HG03025 (cell line): ENCODE data around the gene NPAS3.

ENCODE experiments used
- ATAC-seq: cut with Tn5 transposase; IDR thresholded peaks from one replicate; pipeline ENCODE4 v1.9.1; 2021; ENCODE audit warnings: mild to moderate bottlenecking, moderate library complexity; ENCODE audit not compliant: unreplicated experiment, low FRiP score

The NPAS3 gene

DNA sequence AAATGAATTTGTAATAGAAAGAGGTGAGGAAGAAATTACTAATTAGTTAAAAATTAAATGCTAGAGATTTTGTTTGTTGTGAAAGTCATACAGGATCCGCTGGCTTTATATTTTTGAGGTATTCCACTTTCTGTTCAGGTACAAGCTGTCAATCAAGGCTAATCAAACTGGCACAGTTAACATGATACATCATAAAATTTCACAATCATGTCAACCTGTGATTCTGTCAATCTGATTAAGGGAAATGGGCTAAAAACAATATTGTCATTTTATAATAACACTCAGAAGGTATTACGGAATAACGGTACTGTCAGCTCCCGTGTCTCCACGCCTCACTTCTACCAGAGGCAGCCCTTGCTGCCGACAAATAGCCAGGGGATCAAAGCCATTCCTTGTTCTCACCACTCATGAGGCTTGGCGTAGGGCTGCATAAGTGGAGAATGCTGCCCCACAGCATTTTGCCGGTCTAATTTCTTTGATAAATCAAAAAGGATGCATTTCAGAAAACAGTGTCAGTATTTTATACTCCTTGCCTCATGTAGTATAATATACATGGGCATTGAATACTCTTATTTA lies 352.9 kb downstream of the NPAS3 start:
- ATAC-seq: no peak

DNA sequence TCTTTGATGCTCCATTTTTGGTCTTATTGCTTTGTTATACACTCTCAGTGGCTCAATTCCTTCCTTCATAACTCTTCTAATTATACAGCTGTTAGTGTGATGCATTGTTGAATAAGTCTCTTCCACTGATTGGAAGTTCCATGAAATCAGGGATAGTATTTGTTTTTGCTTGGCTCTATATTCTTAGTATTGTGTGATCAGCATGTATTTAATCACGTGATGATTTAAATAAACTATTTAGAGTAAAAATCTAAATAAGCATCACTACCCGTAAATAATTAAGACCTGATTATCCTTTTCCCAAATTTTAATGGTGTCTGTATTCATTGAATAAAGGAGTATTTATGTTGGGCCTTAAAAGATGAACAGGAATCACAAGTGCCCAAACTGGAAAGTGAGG lies 355.7 kb downstream of the NPAS3 start:
- no peak for ATAC-seq

DNA sequence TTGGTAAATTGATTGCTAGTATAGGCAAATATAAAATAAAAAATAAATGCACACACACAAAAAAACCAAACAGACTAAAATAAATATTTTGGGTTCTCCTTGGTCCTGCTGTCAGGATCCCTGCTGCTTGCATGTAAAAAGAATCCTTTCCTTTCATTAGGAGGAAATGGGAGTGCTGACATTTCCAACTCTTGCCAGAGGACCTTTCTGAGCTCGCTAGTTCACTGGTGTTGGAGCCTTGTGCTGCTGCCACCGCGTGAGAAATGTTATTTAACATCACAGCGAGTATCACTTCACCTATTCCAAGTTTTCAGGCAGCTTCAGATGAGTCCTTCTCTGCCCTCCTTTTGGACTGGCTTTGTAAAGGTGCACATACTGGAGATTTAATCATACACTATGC lies 358.9 kb downstream of the NPAS3 start:
- ATAC-seq: no peak

DNA sequence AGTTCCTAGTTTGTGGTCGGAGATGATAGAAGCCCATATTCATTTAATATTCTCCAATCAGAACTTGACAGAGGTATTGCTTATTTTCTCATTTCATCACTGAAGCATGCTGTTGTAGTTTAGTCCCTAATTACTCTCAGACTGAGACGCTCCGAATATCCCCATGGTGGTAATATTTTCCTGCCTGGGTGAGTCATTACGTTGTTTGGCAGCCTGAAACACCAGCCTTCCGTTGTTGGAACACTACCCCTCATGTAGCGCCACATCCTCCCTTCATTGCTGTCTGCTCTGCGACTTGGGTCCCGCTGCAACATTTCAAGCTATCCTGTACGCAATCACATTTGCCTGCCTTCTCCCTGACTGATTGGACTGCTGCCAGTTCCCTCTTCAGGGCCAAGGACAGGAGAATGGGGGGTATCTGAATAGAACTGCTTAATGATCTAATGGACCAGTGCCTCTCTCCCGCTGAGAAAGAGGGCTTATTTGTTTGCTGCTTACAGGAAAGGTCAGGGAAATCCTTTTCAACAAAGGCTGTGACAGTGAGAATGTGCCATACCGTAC lies 369.1 kb downstream of the NPAS3 start:
- no peak for ATAC-seq

DNA sequence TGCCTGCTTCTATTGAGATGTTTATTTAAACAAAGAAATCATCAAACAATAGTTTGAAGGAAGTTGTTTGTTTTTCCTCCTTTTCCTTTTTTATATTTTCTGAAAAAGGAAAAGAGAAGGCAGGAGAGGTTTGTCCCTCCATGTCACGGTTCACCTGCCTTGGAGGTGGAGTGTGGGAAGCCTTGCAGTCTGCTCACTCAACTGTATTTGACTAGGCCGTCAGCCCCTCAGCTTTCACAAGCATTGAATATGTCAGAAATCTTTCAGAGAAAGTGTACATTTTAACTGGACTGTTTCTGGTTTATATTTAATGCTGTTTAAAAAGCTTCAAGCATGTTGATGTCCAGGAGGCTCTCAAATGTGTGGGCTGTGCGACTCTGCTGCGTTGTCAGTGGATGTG lies 370.4 kb downstream of the NPAS3 start:
- ATAC-seq: no peak

DNA sequence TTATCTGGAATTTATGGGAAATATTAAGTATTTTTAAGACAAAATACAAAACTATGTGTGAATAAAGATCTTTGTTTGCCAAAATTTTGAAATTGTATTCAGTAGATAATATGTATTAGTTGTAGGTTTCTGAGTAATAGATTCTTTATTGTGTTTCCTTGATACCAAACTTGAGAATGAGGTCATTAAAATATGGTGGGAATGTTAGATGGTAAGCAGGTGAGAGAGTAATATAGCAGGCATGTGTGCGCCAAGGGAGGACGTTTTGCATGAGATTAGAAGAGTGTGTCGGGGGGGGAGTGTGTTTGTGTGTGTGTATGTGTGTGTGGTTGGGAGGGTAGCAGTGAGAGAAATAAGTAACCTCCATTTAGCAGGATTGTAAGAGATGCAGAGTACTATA lies 376.5 kb downstream of the NPAS3 start:
- ATAC-seq: no peak

DNA sequence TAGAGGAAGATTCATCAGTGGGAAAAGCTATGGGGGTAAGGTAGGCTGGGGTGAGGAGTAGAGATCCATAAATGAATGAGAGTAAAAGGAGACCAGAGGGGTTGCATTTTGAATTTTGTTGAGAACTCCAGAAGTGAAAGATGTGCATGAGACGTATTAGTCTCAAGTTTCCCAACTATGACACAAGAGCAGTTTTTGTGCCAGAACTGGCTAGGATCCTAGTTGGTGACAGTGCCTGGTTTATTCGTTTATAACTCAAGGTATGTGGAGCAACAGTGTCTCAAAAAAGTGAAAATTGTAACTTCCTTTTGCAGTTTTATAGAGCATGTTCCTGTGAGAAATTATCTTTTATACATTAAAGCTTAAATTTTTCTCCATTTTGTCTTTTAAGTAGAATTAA lies 377.0 kb downstream of the NPAS3 start:
- ATAC-seq: no peak

DNA sequence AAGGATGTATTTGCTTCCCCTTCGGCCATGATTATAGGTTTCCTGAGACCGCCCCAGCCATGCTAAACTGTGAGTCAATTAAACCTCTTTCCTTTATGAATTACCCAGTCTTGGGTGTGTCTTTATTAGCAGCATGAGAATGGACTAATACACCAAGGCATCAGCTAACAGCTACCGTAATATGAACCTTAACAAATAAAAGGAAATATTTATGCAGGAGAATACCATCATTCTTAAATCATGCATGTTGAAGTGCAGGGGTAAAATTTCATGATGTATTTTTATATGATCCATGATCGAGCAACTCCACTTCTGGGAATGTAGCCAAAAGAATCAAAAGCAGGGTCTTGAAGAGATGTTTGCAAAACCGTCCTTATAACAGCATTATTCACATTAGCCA lies 379.0 kb downstream of the NPAS3 start:
- no peak for ATAC-seq

DNA sequence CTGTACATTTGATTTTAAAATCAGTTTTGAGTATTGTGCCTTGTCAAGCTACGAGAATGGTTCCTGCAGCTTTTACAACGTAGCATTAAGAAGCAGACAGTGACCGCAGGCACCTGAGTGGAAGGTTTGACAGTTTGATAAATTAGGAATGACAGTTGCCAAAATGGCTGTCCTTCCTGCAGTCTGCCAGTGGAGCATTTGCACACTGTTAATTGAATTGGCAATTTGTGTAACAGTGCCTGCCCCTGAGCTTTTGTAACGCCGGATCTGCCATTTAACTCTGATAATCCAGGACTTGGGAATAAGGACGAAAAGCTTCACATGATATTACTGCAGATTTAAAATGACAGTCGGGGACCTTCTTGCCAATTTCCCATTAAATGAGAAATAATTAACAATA lies 385.3 kb downstream of the NPAS3 start:
- no peak for ATAC-seq

DNA sequence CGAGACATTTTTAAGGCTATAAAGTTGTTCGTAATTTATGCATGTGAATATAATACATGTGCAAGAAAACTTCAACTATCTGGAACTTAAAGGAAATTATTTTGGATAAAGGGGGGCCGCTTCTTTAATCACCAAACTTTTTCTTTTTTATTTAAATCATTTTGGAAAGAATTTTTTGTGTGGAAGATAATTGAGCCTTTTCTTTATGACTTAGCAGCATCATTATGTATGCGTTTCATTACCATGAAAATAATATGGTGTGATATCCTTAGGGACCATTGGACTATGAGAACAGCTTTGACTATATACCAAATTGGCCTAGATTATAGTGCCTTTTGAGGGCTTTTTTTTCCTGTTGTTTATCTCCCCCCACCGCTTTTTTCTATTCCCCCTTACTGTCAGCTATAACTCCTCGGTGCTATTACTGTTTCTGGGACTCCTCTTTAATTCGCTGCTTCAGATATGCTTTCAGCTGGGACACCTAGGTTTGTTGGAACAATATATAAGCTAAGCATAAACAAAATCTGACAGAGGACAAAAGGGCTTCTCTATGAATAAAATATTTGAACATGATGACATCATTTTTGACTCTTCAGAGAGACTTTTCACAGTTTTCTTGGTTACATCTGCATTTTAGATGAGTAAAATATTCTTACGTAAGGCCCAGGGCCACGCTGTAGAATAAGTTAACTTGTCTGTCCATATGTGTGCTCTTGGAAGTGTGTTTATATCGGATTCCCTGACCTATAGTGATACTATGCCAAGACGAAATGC lies 392.7 kb downstream of the NPAS3 start:
- no peak for ATAC-seq

DNA sequence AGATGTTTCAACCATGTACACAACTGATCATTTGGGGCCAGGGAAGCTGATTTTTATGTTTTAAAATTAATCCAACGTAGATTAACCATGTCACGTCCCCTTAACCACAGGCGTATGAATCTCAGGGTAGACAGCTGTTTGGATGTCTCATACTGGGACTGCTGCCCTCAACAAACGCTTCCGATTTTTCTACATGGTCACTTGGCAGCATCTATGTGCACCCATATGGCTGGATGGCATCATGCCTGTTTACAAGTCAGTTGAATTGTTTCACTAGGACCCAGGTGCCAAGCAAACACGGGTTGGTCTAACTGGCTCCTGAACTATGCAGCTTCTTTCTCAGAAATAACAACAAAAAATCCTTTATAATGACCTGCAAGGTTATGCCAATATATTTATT lies 393.8 kb downstream of the NPAS3 start:
- no peak for ATAC-seq

DNA sequence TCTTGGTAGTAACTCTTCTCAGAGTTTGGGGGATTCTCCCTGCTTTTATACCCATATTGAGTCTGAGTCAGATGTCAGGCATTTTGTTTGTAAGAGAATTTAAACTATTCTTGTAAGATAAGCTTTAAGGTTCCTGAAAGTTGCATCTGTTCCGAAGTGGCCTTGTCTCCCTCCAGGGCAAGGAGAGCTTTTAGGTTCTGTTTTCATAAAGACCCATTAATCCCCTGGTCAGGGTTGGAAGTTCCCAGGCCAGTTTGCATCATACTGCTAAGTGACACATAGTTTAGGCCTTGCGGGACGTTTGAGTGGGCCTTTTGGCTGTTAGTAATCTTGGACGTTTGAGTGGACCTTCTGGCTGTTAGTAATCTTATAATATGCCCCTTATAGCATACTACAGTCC lies 396.7 kb downstream of the NPAS3 start:
- ATAC-seq: no peak

DNA sequence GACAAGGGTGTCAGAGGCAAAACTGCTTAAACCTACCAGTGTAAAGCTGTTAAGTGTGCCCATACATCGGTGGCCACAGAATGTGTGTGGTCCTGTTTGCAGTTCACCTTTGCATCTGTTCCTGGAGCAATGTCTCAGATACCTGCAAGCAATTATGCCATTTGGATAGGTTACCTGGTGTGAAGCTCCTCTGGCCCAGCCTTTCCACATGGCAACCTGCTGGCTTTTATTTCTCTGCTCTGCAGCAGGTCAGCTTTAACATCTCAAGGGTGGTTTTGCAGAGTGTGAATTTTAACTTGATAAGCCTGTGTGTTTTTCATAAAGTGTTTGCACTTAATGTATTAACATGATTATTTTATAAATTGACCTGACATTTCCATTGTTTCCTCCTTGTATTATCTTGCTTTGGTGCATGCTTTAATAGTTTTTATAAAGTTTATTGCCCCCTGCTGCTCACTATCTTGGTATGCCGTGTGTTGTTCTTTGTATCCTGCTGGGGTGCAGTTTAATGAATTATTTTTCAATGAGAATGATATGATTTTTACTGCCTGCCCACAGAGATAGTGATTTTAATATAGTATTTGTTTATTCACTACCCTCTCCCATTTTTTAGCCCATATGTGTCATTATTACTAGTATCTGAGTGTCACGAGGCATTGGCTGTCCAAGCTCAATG lies 403.8 kb downstream of the NPAS3 start:
- ATAC-seq: no peak

DNA sequence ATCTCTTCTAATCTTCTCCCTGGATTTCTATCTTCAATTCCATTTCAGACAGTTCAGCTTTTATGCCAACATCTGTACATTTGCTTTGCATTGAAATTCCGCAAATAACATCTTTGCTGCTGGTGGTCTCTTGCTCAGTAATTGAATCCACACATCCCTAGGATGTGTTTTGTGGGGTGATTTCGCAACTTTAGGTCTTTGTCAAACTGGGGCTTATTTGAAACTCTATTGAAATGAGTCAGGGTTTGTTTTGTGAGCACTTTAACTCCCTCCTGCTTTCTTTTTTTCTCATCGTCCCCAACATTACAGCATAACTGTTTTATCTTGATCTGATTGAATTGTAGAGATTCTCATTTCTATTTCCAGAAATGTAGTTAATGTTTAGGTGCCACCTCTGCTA lies 404.3 kb downstream of the NPAS3 start:
- ATAC-seq: no peak

DNA sequence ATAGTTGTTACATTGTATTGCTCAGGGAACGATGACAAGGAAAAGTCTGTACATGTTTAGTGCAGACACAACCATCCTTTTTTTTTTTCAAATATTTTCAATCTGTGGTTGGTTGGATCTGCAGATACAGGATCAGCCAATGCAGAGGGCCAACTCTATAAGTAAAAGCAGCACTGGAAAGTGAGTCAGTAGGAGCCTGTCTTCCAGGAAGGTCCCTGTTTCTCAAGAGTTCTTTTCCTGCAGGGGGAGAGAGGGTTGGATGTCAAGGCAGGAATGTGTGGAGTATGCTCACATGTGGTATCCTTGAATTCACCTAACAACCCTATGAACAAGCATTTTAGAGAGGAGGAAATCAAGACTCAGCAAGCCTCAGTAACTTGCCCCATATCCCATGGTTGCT lies 409.1 kb downstream of the NPAS3 start:
- ATAC-seq: no peak

DNA sequence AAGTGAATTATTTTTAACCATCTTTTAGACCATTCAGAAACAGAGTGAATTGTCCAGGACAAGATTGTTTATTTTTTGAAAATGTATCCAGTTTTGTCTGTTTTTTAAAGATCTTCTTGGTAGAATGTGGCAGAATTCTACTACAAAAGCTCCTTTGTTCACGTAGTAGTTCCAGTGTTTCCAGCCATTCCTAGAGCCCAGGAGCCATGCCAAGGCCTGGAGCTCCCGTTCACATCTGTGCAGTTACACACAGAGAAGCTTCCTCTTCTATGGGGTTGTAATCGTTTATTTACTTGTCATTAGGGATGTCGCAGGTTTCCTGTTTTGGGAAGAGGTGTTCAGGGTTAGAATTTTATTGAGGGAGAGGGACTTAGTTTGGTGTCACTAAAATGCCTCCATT lies 409.8 kb downstream of the NPAS3 start:
- ATAC-seq: no peak

DNA sequence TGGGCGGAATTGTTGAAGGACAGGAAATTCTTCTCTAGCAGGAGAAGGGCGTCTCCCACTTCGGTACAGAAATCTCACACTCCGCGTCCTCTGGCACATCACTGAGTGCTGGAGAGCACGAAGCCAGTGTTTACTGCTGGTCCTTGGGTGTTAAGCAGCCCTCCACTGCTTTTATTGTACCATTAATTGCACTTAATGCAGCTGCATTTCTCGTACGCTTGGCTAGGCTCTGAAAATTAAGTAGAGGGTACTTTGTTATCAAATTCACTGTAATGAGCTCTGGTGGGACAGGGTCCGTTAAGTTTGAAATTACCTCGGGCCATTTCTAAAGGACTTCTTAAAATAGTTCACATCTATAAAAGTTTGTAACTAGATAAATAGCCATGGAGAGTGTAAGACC lies 411.2 kb downstream of the NPAS3 start:
- no peak for ATAC-seq

DNA sequence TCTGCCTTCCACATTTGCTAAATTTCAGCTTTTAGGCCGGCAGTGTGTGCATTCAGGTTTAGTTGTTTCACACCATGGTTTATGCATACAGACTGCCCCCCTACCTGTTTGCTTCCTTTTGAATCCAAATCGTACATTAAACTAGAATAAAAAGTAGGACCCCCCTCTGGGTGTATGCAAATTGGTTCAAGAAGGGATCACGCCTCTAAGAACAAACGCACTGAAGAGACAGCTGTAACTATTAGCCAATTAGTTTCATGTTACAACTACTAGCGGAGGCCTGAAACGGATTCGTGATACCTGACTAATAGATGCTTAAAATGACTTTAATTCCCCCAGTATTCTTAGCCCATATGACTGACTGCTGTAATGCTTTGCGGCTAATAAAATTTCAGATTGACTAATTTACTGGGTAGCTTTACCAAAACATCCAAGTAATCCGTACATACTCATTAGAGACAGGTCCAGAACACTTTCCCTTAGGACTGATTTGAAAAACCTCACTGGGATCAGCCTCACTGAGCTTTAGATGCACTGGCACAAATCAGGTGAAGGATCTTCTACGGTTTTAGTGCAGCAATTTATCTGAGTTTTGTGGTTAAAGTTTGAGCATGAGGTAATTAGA lies 411.8 kb downstream of the NPAS3 start:
- ATAC-seq: no peak

DNA sequence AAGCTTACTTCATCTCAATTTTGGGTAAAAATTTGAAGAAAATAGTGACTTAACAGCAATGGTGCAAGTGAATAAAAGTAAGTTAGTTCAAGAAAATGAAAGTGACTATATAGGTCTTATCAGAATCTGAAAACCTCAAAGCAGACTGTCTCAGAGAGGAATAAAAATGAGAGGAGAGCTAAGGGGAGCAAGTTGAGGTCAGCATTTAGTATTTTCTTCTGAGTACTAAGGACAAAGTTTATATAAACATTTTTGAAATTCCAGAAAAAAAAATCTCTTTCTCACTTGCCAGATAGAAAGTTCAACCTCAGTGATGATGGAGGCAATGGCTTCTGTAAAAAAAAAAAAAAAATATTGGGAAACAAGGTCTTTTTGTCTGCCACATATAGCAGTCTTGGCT lies 414.1 kb downstream of the NPAS3 start:
- no peak for ATAC-seq

DNA sequence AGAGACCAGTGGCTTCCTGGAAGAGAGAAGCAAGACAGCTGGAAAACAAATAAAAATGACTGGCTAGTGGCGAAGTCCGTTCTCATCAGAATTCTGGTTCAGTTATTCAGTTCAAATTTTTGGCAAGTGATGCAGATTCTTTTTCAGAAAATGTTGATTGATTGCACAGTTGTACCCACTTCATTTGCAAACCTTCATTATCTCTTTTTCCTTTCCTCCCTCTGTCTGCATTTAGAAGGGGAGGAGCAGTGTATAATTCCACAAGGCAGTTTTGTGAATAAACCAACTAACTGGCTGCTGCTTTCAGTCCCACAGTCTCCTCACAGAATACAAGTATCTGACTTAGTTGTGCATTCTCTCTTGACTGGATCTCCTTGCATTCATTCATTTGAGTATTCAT lies 417.5 kb downstream of the NPAS3 start:
- no peak for ATAC-seq
